H9 (cell line): ENCODE results near the gene AP1S3. TPM values are rescaled to one million over a fixed set of nuclear protein-coding genes. Genes with fewer than 3 reads are reported as not detected.
A peak's percentile ranks its signal among the peaks of the same experiment; 100 is the strongest.

Experiments
- DNase-seq: peaks from one replicate; pipeline ENCODE4 v3.0.0-alpha.2; 2017
- H2AFZ ChIP-seq: one replicate; pipeline ENCODE4 v1.6.1; 2013; ENCODE audit warnings: mild to moderate bottlenecking, low read length, control low read depth, moderate library complexity
- H2AK5ac ChIP-seq: 2 replicates; pipeline ENCODE4 v1.6.1; 2013; ENCODE audit warnings: low read length, control low read depth, mixed read lengths; ENCODE audit not compliant: insufficient read length
- H2BK120ac ChIP-seq: one replicate; pipeline ENCODE4 v1.6.1; 2013; ENCODE audit warnings: low read depth, mild to moderate bottlenecking, low read length, control low read depth, inconsistent platforms; ENCODE audit not compliant: poor library complexity, severe bottlenecking
- H2BK12ac ChIP-seq: 2 replicates; pipeline ENCODE4 v1.6.1; 2013; ENCODE audit warnings: low read length, control low read depth, mixed read lengths, low read depth; ENCODE audit not compliant: insufficient read length
- H2BK15ac ChIP-seq: 2 replicates; pipeline ENCODE4 v1.6.1; 2013; ENCODE audit warnings: low read depth, low read length, control low read depth
- H2BK20ac ChIP-seq: one replicate; pipeline ENCODE4 v1.6.1; 2013; ENCODE audit warnings: low read depth, mild to moderate bottlenecking, low read length, control low read depth, inconsistent platforms; ENCODE audit not compliant: poor library complexity, severe bottlenecking
- H2BK5ac ChIP-seq: 2 replicates; pipeline ENCODE4 v1.6.1; 2013; ENCODE audit warnings: low read length, control low read depth, mixed read lengths; ENCODE audit not compliant: insufficient read length
- H3K14ac ChIP-seq: 2 replicates; pipeline ENCODE4 v1.6.1; 2013; ENCODE audit warnings: low read length, control low read depth; ENCODE audit not compliant: insufficient read depth
- H3K18ac ChIP-seq: 2 replicates; pipeline ENCODE4 v1.6.1; 2013; ENCODE audit warnings: low read depth, mild to moderate bottlenecking, mixed read lengths, low read length, control low read depth; ENCODE audit not compliant: insufficient read length
- H3K23ac ChIP-seq: 2 replicates; pipeline ENCODE4 v1.6.1; 2013; ENCODE audit warnings: low read length, control low read depth, mixed read lengths, low read depth; ENCODE audit not compliant: insufficient read length
- H3K23me2 ChIP-seq: 2 replicates; pipeline ENCODE4 v1.6.1; 2013; ENCODE audit warnings: low read depth, mild to moderate bottlenecking, mixed read lengths, low read length, control low read depth; ENCODE audit not compliant: insufficient read length, poor library complexity, severe bottlenecking
- H3K27ac ChIP-seq: 2 replicates; pipeline ENCODE4 v1.5.1; 2013; ENCODE audit warnings: low read length, control low read depth, mixed read lengths, low read depth; ENCODE audit not compliant: insufficient read length
- H3K27me3 ChIP-seq: 2 replicates; pipeline ENCODE4 v1.6.1; 2013; ENCODE audit warnings: low read length, control low read depth, inconsistent platforms; ENCODE audit not compliant: insufficient read depth
- H3K4ac ChIP-seq: 2 replicates; pipeline ENCODE4 v1.6.1; 2013; ENCODE audit warnings: low read depth, mild to moderate bottlenecking, control low read depth, inconsistent platforms, low read length, moderate library complexity
- H3K4me1 ChIP-seq: 2 replicates; pipeline ENCODE4 v1.6.1; 2013; ENCODE audit warnings: low read length, control low read depth, inconsistent platforms; ENCODE audit not compliant: insufficient read depth
- H3K4me2 ChIP-seq: 2 replicates; pipeline ENCODE4 v1.6.1; 2013; ENCODE audit warnings: low read length, control low read depth, mixed read lengths; ENCODE audit not compliant: insufficient read length, insufficient read depth
- H3K56ac ChIP-seq: 2 replicates; pipeline ENCODE4 v1.6.1; 2013; ENCODE audit warnings: low read depth, mild to moderate bottlenecking, mixed read lengths, low read length, control low read depth; ENCODE audit not compliant: insufficient read length
- H3K79me1 ChIP-seq: 2 replicates; pipeline ENCODE4 v1.6.1; 2013; ENCODE audit warnings: low read depth, mild to moderate bottlenecking, moderate library complexity, low read length, control low read depth, inconsistent platforms; ENCODE audit not compliant: insufficient read depth, poor library complexity, severe bottlenecking
- H3K79me2 ChIP-seq: 2 replicates; pipeline ENCODE4 v1.6.1; 2013; ENCODE audit warnings: low read length, control low read depth, inconsistent platforms; ENCODE audit not compliant: insufficient read depth
- H3K9ac ChIP-seq: 2 replicates; pipeline ENCODE4 v1.6.1; 2013; ENCODE audit warnings: low read length, control low read depth, mixed read lengths; ENCODE audit not compliant: insufficient read length; ENCODE audit errors: extremely low read depth
- H3K9me3 ChIP-seq: one replicate; pipeline ENCODE4 v1.6.1; 2013; ENCODE audit warnings: low read depth, low read length, inconsistent platforms; ENCODE audit not compliant: control insufficient read depth
- H3T11ph ChIP-seq: one replicate; pipeline ENCODE4 v1.6.1; 2013; ENCODE audit warnings: mild to moderate bottlenecking, low read length, control low read depth, inconsistent platforms
- H4K20me1 ChIP-seq: one replicate; pipeline ENCODE4 v1.6.1; 2013; ENCODE audit not compliant: control insufficient read depth, insufficient read length, insufficient read depth
- H4K5ac ChIP-seq: 2 replicates; pipeline ENCODE4 v1.6.1; 2013; ENCODE audit warnings: low read depth, mild to moderate bottlenecking, mixed read lengths, low read length, control low read depth; ENCODE audit not compliant: insufficient read length
- H4K8ac ChIP-seq: replicated peaks from 2 replicates; pipeline ENCODE4 v1.6.1; 2013; ENCODE audit warnings: low read length, control low read depth, mixed read lengths, low read depth; ENCODE audit not compliant: insufficient read length
- H4K91ac ChIP-seq: 2 replicates; pipeline ENCODE4 v1.6.1; 2013; ENCODE audit warnings: low read depth, mild to moderate bottlenecking, moderate library complexity, mixed read lengths, low read length, control low read depth; ENCODE audit not compliant: insufficient read length
- H3K27ac Mint-ChIP-seq, 3 experiments: 2 replicates in 2 of 3; 3 replicates in 1 of 3; pipeline ENCODE4 v1.8.0; 2020 to 2021; ENCODE audit warnings: mixed read lengths in 3 of 3, mild to moderate bottlenecking in 1 of 3, moderate library complexity in 1 of 3
- H3K27me3 Mint-ChIP-seq: 2 replicates; pipeline ENCODE4 v1.8.0; 2021; ENCODE audit warnings: low read depth, mild to moderate bottlenecking, moderate library complexity, mixed read lengths
- H3K36me3 Mint-ChIP-seq, 3 experiments: 2 replicates in 2 of 3; 3 replicates in 1 of 3; pipeline ENCODE4 v1.8.0; 2020 to 2021; ENCODE audit warnings: low read depth in 3 of 3, mixed read lengths in 3 of 3; ENCODE audit not compliant: insufficient read depth in 1 of 3
- H3K4me1 Mint-ChIP-seq, 2 experiments: 2 replicates each; pipeline ENCODE4 v1.8.0; 2020; ENCODE audit warnings: mixed read lengths in 2 of 2
- H3K4me3 Mint-ChIP-seq, 2 experiments: 2 replicates in 1 of 2; 3 replicates in 1 of 2; pipeline ENCODE4 v1.8.0; 2020 to 2021; ENCODE audit warnings: mild to moderate bottlenecking in 2 of 2, mixed read lengths in 2 of 2, moderate library complexity in 1 of 2
- H3K9me3 Mint-ChIP-seq, 2 experiments: 2 replicates in 1 of 2; 3 replicates in 1 of 2; pipeline ENCODE4 v1.8.0; 2020; ENCODE audit warnings: mild to moderate bottlenecking in 2 of 2, mixed read lengths in 2 of 2, moderate library complexity in 1 of 2
- WGBS: extraction: QIAGEN DNeasy Blood & Tissue Kit; methylation state at CpG from one replicate; pipeline ENCODE4 v1.1.7; 2013; ENCODE audit warnings: missing lambda C conversion rate, low lambda C conversion rate, mixed read lengths; ENCODE audit not compliant: insufficient read length; ENCODE audit errors: extremely low coverage; 5-methylcytosine and 5-hydroxymethylcytosine counted together
- total RNA-seq: library from RNA; stranded (reverse); gene quantifications from 2 replicates; pipeline ENCODE4 v1.2.1, GENCODE V29; 2021
- TF ChIP-seq, protein P1 (sequence below): fragments of 200-600 bp; sonication (generic); conservative IDR thresholded peaks from 3 replicates; pipeline ENCODE4 v1.8.0; 2021; ENCODE audit warnings: antibody characterized with exemption, mild to moderate bottlenecking

Gene AP1S3
- total RNA-seq, 1 experiment from 2014 or later, result 8.7 TPM

DNA sequence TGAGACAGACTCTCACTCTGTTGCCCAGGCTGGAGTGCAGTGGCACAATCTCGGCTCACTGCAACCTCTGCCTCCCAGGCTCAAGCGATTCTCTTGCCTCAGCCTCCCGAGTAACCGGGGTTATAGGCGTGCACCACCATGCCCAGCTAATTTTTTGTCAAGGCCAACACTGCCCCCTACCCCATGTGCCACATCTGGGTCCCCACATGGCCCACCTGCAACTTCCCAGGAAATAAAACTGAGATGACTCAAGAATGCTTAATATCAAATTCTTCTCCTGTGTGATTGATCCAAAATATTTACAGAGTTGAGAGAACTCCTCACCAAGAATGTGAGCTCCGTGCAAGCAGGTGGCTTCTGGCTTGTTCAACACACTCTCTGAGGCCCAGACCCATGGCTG, 9.1 kb downstream of the AP1S3 start:
- Histone ChIP-seq H2AK5ac (no peak overlapping the region), H4K20me1 (no peaks in the 10 kb centered on the region), H3K9me3 (no peaks in the 10 kb centered on the region), H3K27me3 (no peaks in the 10 kb centered on the region), H2BK120ac (no peak overlapping the region), H3K23me2 (no peaks in the 10 kb centered on the region), H3K4me2 (no peak overlapping the region), H3K4ac (no peak overlapping the region), H3K18ac (no peak overlapping the region), H2BK15ac (no peak overlapping the region), H3K9ac (no peak overlapping the region), H2AFZ (no peak overlapping the region), H3K56ac (no peak overlapping the region), H4K8ac (no peak overlapping the region), H3K27ac (no peak overlapping the region), H3K79me1 (no peaks in the 10 kb centered on the region), H2BK12ac (no peak overlapping the region), H3K79me2 (peaks cover 2% of the 10 kb centered on the region; the same call in 1 of the 2 replicates), H3K14ac (no peak overlapping the region), H4K91ac (no peak overlapping the region), H2BK5ac (no peak overlapping the region), H2BK20ac (no peak overlapping the region), H3K23ac (no peak overlapping the region), H3K4me1 (peaks cover 6% of the 10 kb centered on the region; the same call in 1 of the 2 replicates), H4K5ac (no peak overlapping the region), H3T11ph (no peak overlapping the region)
- no peaks in the 10 kb centered on the region for H3K27me3 Mint-ChIP-seq
- H3K4me1 Mint-ChIP-seq, result peaks cover 11 to 15% of the 10 kb centered on the region in 2 experiments
- H3K4me3 Mint-ChIP-seq, result no peak overlapping the region
- TF ChIP-seq, protein P1, sequence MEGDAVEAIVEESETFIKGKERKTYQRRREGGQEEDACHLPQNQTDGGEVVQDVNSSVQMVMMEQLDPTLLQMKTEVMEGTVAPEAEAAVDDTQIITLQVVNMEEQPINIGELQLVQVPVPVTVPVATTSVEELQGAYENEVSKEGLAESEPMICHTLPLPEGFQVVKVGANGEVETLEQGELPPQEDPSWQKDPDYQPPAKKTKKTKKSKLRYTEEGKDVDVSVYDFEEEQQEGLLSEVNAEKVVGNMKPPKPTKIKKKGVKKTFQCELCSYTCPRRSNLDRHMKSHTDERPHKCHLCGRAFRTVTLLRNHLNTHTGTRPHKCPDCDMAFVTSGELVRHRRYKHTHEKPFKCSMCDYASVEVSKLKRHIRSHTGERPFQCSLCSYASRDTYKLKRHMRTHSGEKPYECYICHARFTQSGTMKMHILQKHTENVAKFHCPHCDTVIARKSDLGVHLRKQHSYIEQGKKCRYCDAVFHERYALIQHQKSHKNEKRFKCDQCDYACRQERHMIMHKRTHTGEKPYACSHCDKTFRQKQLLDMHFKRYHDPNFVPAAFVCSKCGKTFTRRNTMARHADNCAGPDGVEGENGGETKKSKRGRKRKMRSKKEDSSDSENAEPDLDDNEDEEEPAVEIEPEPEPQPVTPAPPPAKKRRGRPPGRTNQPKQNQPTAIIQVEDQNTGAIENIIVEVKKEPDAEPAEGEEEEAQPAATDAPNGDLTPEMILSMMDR, result peak; percentile 28; the same call in 1 of the 3 replicates
- no peak for DNase-seq
- H3K27ac Mint-ChIP-seq, result no peak overlapping the region
- WGBS, result no CpG with 5 or more reads among the region's 6 CpGs
- no peaks in the 10 kb centered on the region; a peak in 1 of 7 replicates for H3K36me3 Mint-ChIP-seq
- H3K9me3 Mint-ChIP-seq, result no peaks in the 10 kb centered on the region
